ENCODE results near the gene CFLAR.

DNA sequence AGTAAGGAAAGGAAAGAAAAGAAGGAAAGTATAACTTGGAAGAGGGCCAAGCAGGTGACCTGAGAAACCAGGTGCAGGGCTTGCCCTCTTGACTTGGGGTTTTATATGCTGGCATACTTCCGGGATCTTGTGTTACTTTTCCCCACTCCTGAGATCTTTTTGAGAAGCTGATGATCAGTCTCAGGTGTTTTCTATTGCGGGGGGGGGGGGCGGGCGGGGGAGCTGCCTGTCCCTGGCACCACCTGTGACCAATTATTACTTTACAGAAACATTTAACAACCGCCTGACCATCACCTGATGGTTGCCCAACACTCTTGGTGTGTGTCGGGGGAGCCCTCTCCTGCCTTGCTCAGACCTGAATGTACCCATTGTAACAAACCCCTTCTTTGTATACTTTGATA, 60.1 kb downstream of the CFLAR start:
- no peak for TF ChIP-seq ZBTB21 (CRISPR knock-in tag; IDR thresholded peaks at IDR 0.05; ENCODE audit: borderline replicate concordance)
- TF ChIP-seq, protein P1, sequence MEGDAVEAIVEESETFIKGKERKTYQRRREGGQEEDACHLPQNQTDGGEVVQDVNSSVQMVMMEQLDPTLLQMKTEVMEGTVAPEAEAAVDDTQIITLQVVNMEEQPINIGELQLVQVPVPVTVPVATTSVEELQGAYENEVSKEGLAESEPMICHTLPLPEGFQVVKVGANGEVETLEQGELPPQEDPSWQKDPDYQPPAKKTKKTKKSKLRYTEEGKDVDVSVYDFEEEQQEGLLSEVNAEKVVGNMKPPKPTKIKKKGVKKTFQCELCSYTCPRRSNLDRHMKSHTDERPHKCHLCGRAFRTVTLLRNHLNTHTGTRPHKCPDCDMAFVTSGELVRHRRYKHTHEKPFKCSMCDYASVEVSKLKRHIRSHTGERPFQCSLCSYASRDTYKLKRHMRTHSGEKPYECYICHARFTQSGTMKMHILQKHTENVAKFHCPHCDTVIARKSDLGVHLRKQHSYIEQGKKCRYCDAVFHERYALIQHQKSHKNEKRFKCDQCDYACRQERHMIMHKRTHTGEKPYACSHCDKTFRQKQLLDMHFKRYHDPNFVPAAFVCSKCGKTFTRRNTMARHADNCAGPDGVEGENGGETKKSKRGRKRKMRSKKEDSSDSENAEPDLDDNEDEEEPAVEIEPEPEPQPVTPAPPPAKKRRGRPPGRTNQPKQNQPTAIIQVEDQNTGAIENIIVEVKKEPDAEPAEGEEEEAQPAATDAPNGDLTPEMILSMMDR (IDR thresholded peaks at IDR 0.05): no peak
- TF ChIP-seq, protein P2, sequence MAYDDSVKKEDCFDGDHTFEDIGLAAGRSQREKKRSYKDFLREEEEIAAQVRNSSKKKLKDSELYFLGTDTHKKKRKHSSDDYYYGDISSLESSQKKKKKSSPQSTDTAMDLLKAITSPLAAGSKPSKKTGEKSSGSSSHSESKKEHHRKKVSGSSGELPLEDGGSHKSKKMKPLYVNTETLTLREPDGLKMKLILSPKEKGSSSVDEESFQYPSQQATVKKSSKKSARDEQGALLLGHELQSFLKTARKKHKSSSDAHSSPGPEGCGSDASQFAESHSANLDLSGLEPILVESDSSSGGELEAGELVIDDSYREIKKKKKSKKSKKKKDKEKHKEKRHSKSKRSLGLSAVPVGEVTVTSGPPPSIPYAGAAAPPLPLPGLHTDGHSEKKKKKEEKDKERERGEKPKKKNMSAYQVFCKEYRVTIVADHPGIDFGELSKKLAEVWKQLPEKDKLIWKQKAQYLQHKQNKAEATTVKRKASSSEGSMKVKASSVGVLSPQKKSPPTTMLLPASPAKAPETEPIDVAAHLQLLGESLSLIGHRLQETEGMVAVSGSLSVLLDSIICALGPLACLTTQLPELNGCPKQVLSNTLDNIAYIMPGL (CRISPR knock-in tag; IDR thresholded peaks at IDR 0.05): no peak
- TF ChIP-seq, protein P3, sequence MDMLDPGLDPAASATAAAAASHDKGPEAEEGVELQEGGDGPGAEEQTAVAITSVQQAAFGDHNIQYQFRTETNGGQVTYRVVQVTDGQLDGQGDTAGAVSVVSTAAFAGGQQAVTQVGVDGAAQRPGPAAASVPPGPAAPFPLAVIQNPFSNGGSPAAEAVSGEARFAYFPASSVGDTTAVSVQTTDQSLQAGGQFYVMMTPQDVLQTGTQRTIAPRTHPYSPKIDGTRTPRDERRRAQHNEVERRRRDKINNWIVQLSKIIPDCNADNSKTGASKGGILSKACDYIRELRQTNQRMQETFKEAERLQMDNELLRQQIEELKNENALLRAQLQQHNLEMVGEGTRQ (CRISPR knock-in tag; IDR thresholded peaks at IDR 0.05): no peak
- no peak for TF ChIP-seq ZNF219 (CRISPR knock-in tag; IDR thresholded peaks at IDR 0.05; ENCODE audit: borderline replicate concordance)

Measured in WTC11 (cell line).